Neural crest cell (in vitro differentiated cells): Measurements from ENCODE around the gene RASGEF1C. TPM values are rescaled to one million over a fixed set of nuclear protein-coding genes. Genes with fewer than 3 reads are reported as not detected.

ENCODE experiments used
- DNase-seq: peaks from one replicate; pipeline ENCODE4 v3.0.0; 2021; ENCODE audit warnings: low read depth, mixed read lengths, low spot score
- H3K27ac Mint-ChIP-seq: one replicate; pipeline ENCODE4 v1.8.0; 2021; ENCODE audit warnings: mild to moderate bottlenecking, mixed read lengths; ENCODE audit not compliant: unreplicated experiment
- H3K27me3 Mint-ChIP-seq: 2 replicates; pipeline ENCODE4 v1.8.0; 2021; ENCODE audit warnings: low read depth, mild to moderate bottlenecking, mixed read lengths
- H3K36me3 Mint-ChIP-seq: 2 replicates; pipeline ENCODE4 v1.8.0; 2021; ENCODE audit warnings: low read depth, mild to moderate bottlenecking, mixed read lengths
- H3K4me1 Mint-ChIP-seq: 2 replicates; pipeline ENCODE4 v1.8.0; 2021; ENCODE audit warnings: mixed read lengths
- H3K4me3 Mint-ChIP-seq: one replicate; pipeline ENCODE4 v1.8.0; 2021; ENCODE audit warnings: mild to moderate bottlenecking, mixed read lengths
- H3K9me3 Mint-ChIP-seq: 2 replicates; pipeline ENCODE4 v1.8.0; 2021; ENCODE audit warnings: mixed read lengths
- CTCF ChIP-seq: fragments of 200-600 bp; sonication (generic); conservative IDR thresholded peaks from 2 replicates; pipeline ENCODE4 v1.5.0; 2021; ENCODE audit warnings: antibody characterized with exemption, mild to moderate bottlenecking
- total RNA-seq: library from RNA; stranded (reverse); gene quantifications from 2 replicates; pipeline ENCODE4 v1.2.1, GENCODE V29; 2021

RASGEF1C gene
- total RNA-seq, 1 donor from 2014 or later: 1.7 TPM

GRCh38 chr5:180130876-180131740, 77.9 kb downstream of the RASGEF1C start:
- H3K27me3 Mint-ChIP-seq: no peaks in the 10 kb centered on the region
- no peak for TF ChIP-seq CTCF
- H3K4me3 Mint-ChIP-seq: no peak overlapping the region
- H3K27ac Mint-ChIP-seq: no peak overlapping the region
- H3K4me1 Mint-ChIP-seq: no peaks in the 10 kb centered on the region
- H3K9me3 Mint-ChIP-seq: no peaks in the 10 kb centered on the region
- no peak for DNase-seq
- no peaks in the 10 kb centered on the region for H3K36me3 Mint-ChIP-seq

DNA sequence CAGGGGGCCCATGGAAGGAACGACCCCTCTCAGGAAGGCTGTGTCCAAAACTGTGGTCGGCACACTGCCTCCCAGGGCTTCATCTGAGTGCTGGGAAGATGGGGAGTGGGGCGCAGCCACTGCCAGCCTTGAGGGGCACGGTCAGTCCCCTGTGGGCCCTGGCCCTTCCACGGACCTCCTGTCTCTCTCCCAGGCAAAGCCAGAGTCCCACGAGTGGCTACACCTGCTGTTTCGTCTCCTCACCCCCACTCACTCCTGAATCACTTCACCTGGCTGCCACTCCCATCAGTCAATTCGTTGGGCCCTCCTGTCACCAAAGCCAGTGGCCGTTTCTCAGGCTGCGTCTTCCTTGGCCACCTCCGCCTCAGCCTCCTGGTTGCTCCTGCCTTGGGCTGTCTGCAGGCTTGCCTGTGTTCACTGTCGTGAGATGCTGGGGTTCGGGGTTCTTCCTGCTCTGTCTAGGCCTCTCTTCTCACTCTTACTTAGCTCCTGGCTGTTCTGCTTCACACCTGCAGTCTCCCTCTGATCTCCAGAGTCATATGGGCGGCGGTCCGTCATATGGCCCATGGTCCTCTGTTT, 78.6 kb downstream of the RASGEF1C start:
- DNase-seq: no peak
- no peaks in the 10 kb centered on the region for H3K27me3 Mint-ChIP-seq
- no peaks in the 10 kb centered on the region for H3K9me3 Mint-ChIP-seq
- no peak overlapping the region for H3K4me3 Mint-ChIP-seq
- H3K36me3 Mint-ChIP-seq: no peaks in the 10 kb centered on the region
- TF ChIP-seq CTCF: no peak
- no peaks in the 10 kb centered on the region for H3K4me1 Mint-ChIP-seq
- H3K27ac Mint-ChIP-seq: no peak overlapping the region

GRCh38 chr5:180129291-180130190, 79.5 kb downstream of the RASGEF1C start:
- H3K36me3 Mint-ChIP-seq: no peaks in the 10 kb centered on the region
- TF ChIP-seq CTCF: no peak
- DNase-seq: no peak
- no peaks in the 10 kb centered on the region for H3K27me3 Mint-ChIP-seq
- no peaks in the 10 kb centered on the region for H3K4me1 Mint-ChIP-seq
- no peaks in the 10 kb centered on the region for H3K9me3 Mint-ChIP-seq
- H3K27ac Mint-ChIP-seq: no peak overlapping the region
- no peak overlapping the region for H3K4me3 Mint-ChIP-seq

- no peaks in the 10 kb centered on the region for H3K36me3 Mint-ChIP-seq
- no peaks in the 10 kb centered on the region for H3K9me3 Mint-ChIP-seq
- no peak overlapping the region for H3K4me3 Mint-ChIP-seq
Measured at GRCh38 chr5:180128671-180129261, 80.2 kb downstream of the RASGEF1C start.

More at GRCh38 chr5:180128671-180129261, 80.2 kb downstream of the RASGEF1C start:
- no peak for DNase-seq
- Mint-ChIP-seq H3K4me1 (no peaks in the 10 kb centered on the region), H3K27ac (no peak overlapping the region), H3K27me3 (no peaks in the 10 kb centered on the region)
- TF ChIP-seq CTCF: no peak
